Measurements from ENCODE around the gene SDHA. TPM values are rescaled to one million over a fixed set of nuclear protein-coding genes. Genes with fewer than 3 reads are reported as not detected.
"Not testable (repeated sequence)": the region's sequence is repeated elsewhere in the genome, so short reads cannot be mapped to it uniquely, and the experiment has no call there.

SDHA gene
- polyA plus RNA-seq, 1 donor (not counting 4 experiments of a cell fraction or from before 2014, with no cell fraction given): 178 TPM

- DNase-seq (ENCODE audit: low read depth, low spot score); H3K27me3 ChIP-seq (ENCODE audit: control insufficient read depth, extremely low read depth, insufficient read depth, low read length); H3K4me2 ChIP-seq (ENCODE audit: control insufficient read depth, extremely low read depth, insufficient read depth, low read depth, low read length); H2AFZ ChIP-seq (ENCODE audit: control insufficient read depth, low read length); dilution Hi-C loops (cut with MboI; ENCODE audit: extremely low pct_ligation_motif_present, low sequenced_read_pairs); H3K4me1 ChIP-seq (ENCODE audit: control insufficient read depth, extremely low read depth, insufficient read depth, low read length); H3K9me3 ChIP-seq (ENCODE audit: control insufficient read depth, low read depth, low read length); H4K20me1 ChIP-seq (ENCODE audit: control insufficient read depth, extremely low read depth, insufficient read depth, low read length); H3K79me2 ChIP-seq (ENCODE audit: control insufficient read depth, insufficient read depth, low read length); H3K9ac ChIP-seq (ENCODE audit: control insufficient read depth, extremely low read depth, insufficient read depth, low read length); H3K4me3 ChIP-seq (ENCODE audit: control insufficient read depth in 2 of 3, extremely low read depth in 1 of 3, insufficient read depth in 2 of 3, low read depth in 1 of 3, low read length in 3 of 3); H3K27ac ChIP-seq (ENCODE audit: control insufficient read depth, insufficient read depth, low read length); H3K9me1 ChIP-seq (ENCODE audit: control insufficient read depth, extremely low read depth, insufficient read depth, low read length): not testable (repeated sequence)
- peaks cover 0 to 11% of the 10 kb centered on the region in 2 experiments for H3K36me3 ChIP-seq (ENCODE audit: control insufficient read depth in 2 of 2, extremely low read depth in 1 of 2, insufficient read depth in 2 of 2, low read length in 2 of 2)
- peak; percentile 83 for FAIRE-seq
Measured at GRCh38 chr5:266311-267026, 48.3 kb downstream of the SDHA start.

- no peak overlapping the region for H3K4me3 ChIP-seq (ENCODE audit: control insufficient read depth in 2 of 3, extremely low read depth in 1 of 3, insufficient read depth in 2 of 3, low read depth in 1 of 3, low read length in 3 of 3)
- FAIRE-seq (no peak), DNase-seq (ENCODE audit: low read depth, low spot score) (no peak)
- H3K27ac ChIP-seq (ENCODE audit: control insufficient read depth, insufficient read depth, low read length): no peak overlapping the region
- no peaks in the 10 kb centered on the region for H3K9me1 ChIP-seq (ENCODE audit: control insufficient read depth, extremely low read depth, insufficient read depth, low read length)
- H2AFZ ChIP-seq (ENCODE audit: control insufficient read depth, low read length): no peak overlapping the region
- dilution Hi-C loops (cut with MboI; ENCODE audit: extremely low pct_ligation_motif_present, low sequenced_read_pairs): no loop called here
- TF ChIP-seq CTCF (optimal IDR thresholded peaks at IDR 0.05 in 1 of 3, IDR thresholded peaks at IDR 0.05 in 1 of 3, conservative IDR thresholded peaks at IDR 0.05 in 1 of 3; ENCODE audit: extremely low read depth in 1 of 3, insufficient read depth in 2 of 3, low read length in 3 of 3) (no peak), EZH2 (IDR thresholded peaks at IDR 0.05; ENCODE audit: low read length) (no peak)
- peaks cover 0 to 11% of the 10 kb centered on the region in 2 experiments for H3K36me3 ChIP-seq (ENCODE audit: control insufficient read depth in 2 of 2, extremely low read depth in 1 of 2, insufficient read depth in 2 of 2, low read length in 2 of 2)
- H3K4me2 ChIP-seq (ENCODE audit: control insufficient read depth, extremely low read depth, insufficient read depth, low read depth, low read length): no peak overlapping the region
- no peaks in the 10 kb centered on the region for H4K20me1 ChIP-seq (ENCODE audit: control insufficient read depth, extremely low read depth, insufficient read depth, low read length)
- H3K9ac ChIP-seq (ENCODE audit: control insufficient read depth, extremely low read depth, insufficient read depth, low read length): no peak overlapping the region
- H3K27me3 ChIP-seq (ENCODE audit: control insufficient read depth, extremely low read depth, insufficient read depth, low read length): no peaks in the 10 kb centered on the region
- peaks cover 3% of the 10 kb centered on the region for H3K4me1 ChIP-seq (ENCODE audit: control insufficient read depth, extremely low read depth, insufficient read depth, low read length)
- H3K9me3 ChIP-seq (ENCODE audit: control insufficient read depth, low read depth, low read length): no peaks in the 10 kb centered on the region
- H3K79me2 ChIP-seq (ENCODE audit: control insufficient read depth, insufficient read depth, low read length): peaks cover 5% of the 10 kb centered on the region
Measured at GRCh38 chr5:267716-268115, 49.6 kb downstream of the SDHA start.

- no peak overlapping the region for H2AFZ ChIP-seq (ENCODE audit: control insufficient read depth, low read length)
- no peak for TF ChIP-seq CTCF (optimal IDR thresholded peaks at IDR 0.05 in 1 of 3, IDR thresholded peaks at IDR 0.05 in 1 of 3, conservative IDR thresholded peaks at IDR 0.05 in 1 of 3; ENCODE audit: extremely low read depth in 1 of 3, insufficient read depth in 2 of 3, low read length in 3 of 3)
- no peak for TF ChIP-seq EZH2 (IDR thresholded peaks at IDR 0.05; ENCODE audit: low read length)
- no peaks in the 10 kb centered on the region for H3K9me1 ChIP-seq (ENCODE audit: control insufficient read depth, extremely low read depth, insufficient read depth, low read length)
- H3K79me2 ChIP-seq (ENCODE audit: control insufficient read depth, insufficient read depth, low read length): peaks cover 31% of the 10 kb centered on the region
- H3K4me3 ChIP-seq (ENCODE audit: control insufficient read depth in 2 of 3, extremely low read depth in 1 of 3, insufficient read depth in 2 of 3, low read depth in 1 of 3, low read length in 3 of 3): peak overlapping the region in 1 of 3 experiments; percentile 49
- H3K4me2 ChIP-seq (ENCODE audit: control insufficient read depth, extremely low read depth, insufficient read depth, low read depth, low read length): no peak overlapping the region
- peaks cover 10% of the 10 kb centered on the region for H4K20me1 ChIP-seq (ENCODE audit: control insufficient read depth, extremely low read depth, insufficient read depth, low read length)
- H3K9me3 ChIP-seq (ENCODE audit: control insufficient read depth, low read depth, low read length): no peaks in the 10 kb centered on the region
- no peak overlapping the region for H3K9ac ChIP-seq (ENCODE audit: control insufficient read depth, extremely low read depth, insufficient read depth, low read length)
- H3K27me3 ChIP-seq (ENCODE audit: control insufficient read depth, extremely low read depth, insufficient read depth, low read length): no peaks in the 10 kb centered on the region
- FAIRE-seq (no peak), DNase-seq (ENCODE audit: low read depth, low spot score) (no peak)
- peaks cover 11% of the 10 kb centered on the region for H3K4me1 ChIP-seq (ENCODE audit: control insufficient read depth, extremely low read depth, insufficient read depth, low read length)
- H3K36me3 ChIP-seq (ENCODE audit: control insufficient read depth in 2 of 2, extremely low read depth in 1 of 2, insufficient read depth in 2 of 2, low read length in 2 of 2): peaks cover 8% of the 10 kb centered on the region in 2 experiments
- H3K27ac ChIP-seq (ENCODE audit: control insufficient read depth, insufficient read depth, low read length): no peak overlapping the region
- dilution Hi-C loops (cut with MboI; ENCODE audit: extremely low pct_ligation_motif_present, low sequenced_read_pairs): no loop called here
Measured at GRCh38 chr5:270340-270739, 52.2 kb downstream of the SDHA start.

DNA sequence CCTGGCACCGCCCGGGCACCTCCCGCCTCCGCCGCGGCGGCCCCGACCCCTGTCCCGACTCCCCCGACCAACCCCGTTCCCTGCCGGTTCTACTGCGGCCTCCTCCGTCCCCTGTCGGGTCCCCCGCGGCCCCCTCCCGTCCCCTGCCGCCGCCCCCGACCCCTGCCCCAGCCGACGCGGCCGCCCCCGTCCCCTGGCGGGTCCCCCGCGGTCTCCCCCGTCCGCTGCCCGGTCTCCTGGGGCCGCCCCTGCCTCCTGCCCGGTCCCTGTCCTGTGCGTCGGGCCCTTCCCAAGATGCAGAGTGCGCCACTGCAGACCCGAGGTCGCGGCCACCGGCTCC, 53.7 kb downstream of the SDHA start:
- Histone ChIP-seq H4K20me1 (ENCODE audit: control insufficient read depth, extremely low read depth, insufficient read depth, low read length) (peaks cover 10% of the 10 kb centered on the region), H3K4me3 (ENCODE audit: control insufficient read depth in 2 of 3, extremely low read depth in 1 of 3, insufficient read depth in 2 of 3, low read depth in 1 of 3, low read length in 3 of 3) (peak overlapping the region; percentile 73 to 93 (median 78)), H3K9ac (ENCODE audit: control insufficient read depth, extremely low read depth, insufficient read depth, low read length) (peak overlapping the region; percentile 81), H3K27ac (ENCODE audit: control insufficient read depth, insufficient read depth, low read length) (peak overlapping the region; percentile 74), H3K79me2 (ENCODE audit: control insufficient read depth, insufficient read depth, low read length) (peaks cover 41% of the 10 kb centered on the region), H3K4me1 (ENCODE audit: control insufficient read depth, extremely low read depth, insufficient read depth, low read length) (peaks cover 11% of the 10 kb centered on the region)
- H3K27me3 ChIP-seq (ENCODE audit: control insufficient read depth, extremely low read depth, insufficient read depth, low read length); H3K36me3 ChIP-seq (ENCODE audit: control insufficient read depth in 2 of 2, extremely low read depth in 1 of 2, insufficient read depth in 2 of 2, low read length in 2 of 2); H3K9me1 ChIP-seq (ENCODE audit: control insufficient read depth, extremely low read depth, insufficient read depth, low read length); H3K4me2 ChIP-seq (ENCODE audit: control insufficient read depth, extremely low read depth, insufficient read depth, low read depth, low read length); dilution Hi-C loops (cut with MboI; ENCODE audit: extremely low pct_ligation_motif_present, low sequenced_read_pairs); DNase-seq (ENCODE audit: low read depth, low spot score); FAIRE-seq; H3K9me3 ChIP-seq (ENCODE audit: control insufficient read depth, low read depth, low read length); H2AFZ ChIP-seq (ENCODE audit: control insufficient read depth, low read length): not testable (repeated sequence)
